ENCODE data around the gene TNIK. TPM values are rescaled to one million over a fixed set of nuclear protein-coding genes. Genes with fewer than 3 reads are reported as not detected.

The TNIK gene
- total RNA-seq, 4 donors from 2014 or later = 32.9 to 52.0 (median 40.2) TPM

GRCh38 chr3:171432548-171432947 is 27.7 kb downstream of the TNIK start:
- TF ChIP-seq EP300 (IDR thresholded peaks at IDR 0.05; ENCODE audit: low read depth) (no peak), CTCF (IDR thresholded peaks at IDR 0.05) (no peak), POLR2A (IDR thresholded peaks at IDR 0.05) (no peak), POLR2AphosphoS5 (IDR thresholded peaks at IDR 0.05) (no peak)
- in situ Hi-C loops (cut with MboI; ENCODE audit: low pct_ligation_motif_present in 1 of 4, low pct_unique_long_range_greater_than_20kb in 1 of 4, low sequenced_read_pairs in 3 of 4) = no loop called here
- no peak for DNase-seq
- no peak overlapping the region for H3K4me3 ChIP-seq
- no peaks in the 10 kb centered on the region for H3K36me3 ChIP-seq
- H3K27ac ChIP-seq = no peak overlapping the region
- no peaks in the 10 kb centered on the region for H3K9me3 ChIP-seq
- H3K4me1 ChIP-seq = peaks cover 0 to 23% (median 0%) of the 10 kb centered on the region in 4 donors
- 21 to 38% methylated on average over 1 of the region's 1 CpG for WGBS, 2 donors (ENCODE audit: low coverage in 1 of 2)
- H3K27me3 ChIP-seq = no peaks in the 10 kb centered on the region
- intact Hi-C loops (cut with DNase I; ENCODE audit: low total_unique reads) = no loop called here

DNA sequence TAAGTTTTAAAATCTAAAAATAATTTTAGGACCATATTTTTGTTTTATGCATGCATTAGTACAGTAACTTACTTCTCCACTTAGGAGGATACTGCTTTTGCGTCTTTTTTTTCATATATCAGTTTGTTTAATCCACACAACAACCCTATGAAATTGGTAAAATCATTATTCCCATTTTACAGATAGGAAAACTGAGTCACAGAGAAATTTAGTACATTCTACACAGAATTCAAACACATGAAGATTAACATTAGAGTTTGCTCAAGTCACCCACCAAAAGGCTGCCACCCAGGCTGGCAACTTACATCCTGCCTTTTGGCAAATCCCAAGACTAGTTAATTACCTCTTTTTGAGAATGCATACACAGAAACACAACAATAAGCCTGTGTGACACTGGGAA is 28.7 kb downstream of the TNIK start:
- Histone ChIP-seq H3K27me3 (no peaks in the 10 kb centered on the region), H3K9me3 (no peaks in the 10 kb centered on the region), H3K27ac (no peak overlapping the region), H3K4me3 (no peak overlapping the region), H3K36me3 (no peaks in the 10 kb centered on the region), H3K4me1 (peaks cover 0 to 27% (median 0%) of the 10 kb centered on the region in 4 donors)
- no peak for DNase-seq
- in situ Hi-C loops (cut with MboI; ENCODE audit: low pct_ligation_motif_present in 1 of 4, low pct_unique_long_range_greater_than_20kb in 1 of 4, low sequenced_read_pairs in 3 of 4) (no loop called here), intact Hi-C loops (cut with DNase I; ENCODE audit: low total_unique reads) (no loop called here)
- no peak for TF ChIP-seq POLR2A (IDR thresholded peaks at IDR 0.05)
- no peak for TF ChIP-seq POLR2AphosphoS5 (IDR thresholded peaks at IDR 0.05)
- no peak for TF ChIP-seq CTCF (IDR thresholded peaks at IDR 0.05)
- no peak for TF ChIP-seq EP300 (IDR thresholded peaks at IDR 0.05; ENCODE audit: low read depth)
- WGBS, 2 donors (ENCODE audit: low coverage in 1 of 2) = 89 to 95% methylated on average over 1 of the region's 1 CpG

GRCh38 chr3:171430530-171430929 is 29.7 kb downstream of the TNIK start:
- Histone ChIP-seq H3K36me3 (no peaks in the 10 kb centered on the region), H3K4me3 (no peak overlapping the region), H3K9me3 (no peaks in the 10 kb centered on the region), H3K27ac (no peak overlapping the region), H3K27me3 (no peaks in the 10 kb centered on the region), H3K4me1 (peaks cover 0 to 27% (median 0%) of the 10 kb centered on the region in 4 donors)
- in situ Hi-C loops (cut with MboI; ENCODE audit: low pct_ligation_motif_present in 1 of 4, low pct_unique_long_range_greater_than_20kb in 1 of 4, low sequenced_read_pairs in 3 of 4) (no loop called here), intact Hi-C loops (cut with DNase I; ENCODE audit: low total_unique reads) (no loop called here)
- TF ChIP-seq POLR2AphosphoS5 (IDR thresholded peaks at IDR 0.05) (no peak), EP300 (IDR thresholded peaks at IDR 0.05; ENCODE audit: low read depth) (no peak), CTCF (IDR thresholded peaks at IDR 0.05) (no peak), POLR2A (IDR thresholded peaks at IDR 0.05) (no peak)
- DNase-seq = no peak

DNA sequence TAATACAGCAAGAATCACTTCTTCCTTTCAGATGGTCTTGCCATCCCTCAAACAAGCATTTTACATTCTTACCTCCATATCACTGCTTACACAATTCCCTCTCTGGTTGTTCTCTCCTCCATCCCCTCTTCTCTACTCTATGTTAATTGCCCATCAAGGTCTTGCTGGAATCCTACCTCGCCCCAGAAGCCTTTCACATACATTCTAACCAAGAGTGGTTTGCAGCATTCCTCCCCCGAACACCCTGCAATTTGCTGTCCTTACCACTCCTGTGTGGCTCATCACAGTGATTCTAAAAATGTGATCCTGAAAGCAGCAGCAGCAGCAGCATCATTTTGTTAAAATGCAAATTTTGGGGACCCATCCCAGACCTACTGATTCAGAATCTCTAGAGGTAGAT is 30.6 kb downstream of the TNIK start:
- DNase-seq = no peak
- Histone ChIP-seq H3K36me3 (no peaks in the 10 kb centered on the region), H3K4me3 (no peak overlapping the region), H3K27ac (no peak overlapping the region), H3K27me3 (no peaks in the 10 kb centered on the region), H3K9me3 (no peaks in the 10 kb centered on the region), H3K4me1 (peaks cover 0 to 27% (median 0%) of the 10 kb centered on the region in 4 donors)
- in situ Hi-C loops (cut with MboI; ENCODE audit: low pct_ligation_motif_present in 1 of 4, low pct_unique_long_range_greater_than_20kb in 1 of 4, low sequenced_read_pairs in 3 of 4) (no loop called here), intact Hi-C loops (cut with DNase I; ENCODE audit: low total_unique reads) (no loop called here)
- TF ChIP-seq EP300 (IDR thresholded peaks at IDR 0.05; ENCODE audit: low read depth) (no peak), CTCF (IDR thresholded peaks at IDR 0.05) (no peak), POLR2AphosphoS5 (IDR thresholded peaks at IDR 0.05) (no peak), POLR2A (IDR thresholded peaks at IDR 0.05) (no peak)
- WGBS, 2 donors (ENCODE audit: low coverage in 1 of 2) = 88 to 94% methylated on average over 2 of the region's 2 CpGs
